HepG2 (cell line): ENCODE data around the gene CPVL. TPM values are rescaled to one million over a fixed set of nuclear protein-coding genes. Genes with fewer than 3 reads are reported as not detected.

ENCODE experiments used
- CENPX ChIP-seq: sonication (generic); formaldehyde crosslinking; IDR thresholded peaks from 2 replicates; pipeline ENCODE4 v1.9.0; 2021; ENCODE audit warnings: mild to moderate bottlenecking, missing genetic modification reagents, moderate library complexity
- IRX3 ChIP-seq: sonication (generic); formaldehyde crosslinking; IDR thresholded peaks from 2 replicates; pipeline ENCODE4 v1.8.1; 2023; ENCODE audit warnings: mild to moderate bottlenecking, low read depth, missing genetic modification reagents, borderline replicate concordance
- JUN ChIP-seq: sonication (generic); formaldehyde crosslinking; IDR thresholded peaks from 2 replicates; pipeline ENCODE4 v1.4.0; 2020; ENCODE audit warnings: mild to moderate bottlenecking, missing genetic modification reagents
- ZBTB10 ChIP-seq: sonication (generic); formaldehyde crosslinking; IDR thresholded peaks from 2 replicates; pipeline ENCODE4 v1.4.0; 2020; ENCODE audit warnings: missing genetic modification reagents, borderline replicate concordance
- ZC3H4 ChIP-seq: sonication (generic); formaldehyde crosslinking; IDR thresholded peaks from 2 replicates; pipeline ENCODE4 v1.4.0; 2020; ENCODE audit warnings: missing genetic modification reagents, borderline replicate concordance
- ZMYM3 ChIP-seq: sonication (generic); formaldehyde crosslinking; IDR thresholded peaks from 2 replicates; pipeline ENCODE4 v1.5.1; 2020; ENCODE audit warnings: mild to moderate bottlenecking, missing genetic modification reagents
- ZNF18 ChIP-seq: sonication (generic); formaldehyde crosslinking; IDR thresholded peaks from 2 replicates; pipeline ENCODE4 v1.8.0; 2022; ENCODE audit warnings: mild to moderate bottlenecking, missing genetic modification reagents; ENCODE audit not compliant: insufficient replicate concordance
- ZNF264 ChIP-seq: sonication (generic); formaldehyde crosslinking; IDR thresholded peaks from 2 replicates; pipeline ENCODE4 v1.4.0; 2020; ENCODE audit warnings: missing genetic modification reagents
- ZNF30 ChIP-seq: sonication (generic); formaldehyde crosslinking; IDR thresholded peaks from 2 replicates; pipeline ENCODE4 v1.5.0; 2020; ENCODE audit warnings: mild to moderate bottlenecking, missing genetic modification reagents
- ZNF574 ChIP-seq: sonication (generic); formaldehyde crosslinking; IDR thresholded peaks from 2 replicates; pipeline ENCODE4 v1.4.0; 2020; ENCODE audit warnings: missing genetic modification reagents
- polyA plus RNA-seq, 8 experiments: library from polyadenylated mRNA; depleted of rRNA in 3 of 8; stranded (reverse) in 7 of 8; unstranded in 1 of 8; fragments of >200 nt; fragmentation: Illumina TruSeq in 4 of 8; extraction: Trizol in 4 of 8; gene quantifications; 2 replicates each; pipeline versions ENCODE4 v1.2.1 to v1.2.3, GENCODE V29; 2011 to 2016; ENCODE audit warnings: low read depth in 4 of 8, missing spikeins in 1 of 8, mixed read lengths in 1 of 8; ENCODE audit not compliant: insufficient read depth in 1 of 8
- total RNA-seq, 5 experiments: library from RNA; depleted of rRNA; stranded (reverse); fragments of >200 nt; fragmentation: Illumina TruSeq; extraction: Trizol; gene quantifications; 2 replicates each; pipeline ENCODE4 v1.2.3, GENCODE V29; 2016; ENCODE audit warnings: low read depth in 1 of 5
- TF ChIP-seq, protein P1 (sequence below), 2 experiments: sonication (generic) in 1 of 2; formaldehyde crosslinking in 1 of 2; IDR thresholded peaks; 2 replicates each; pipeline versions ENCODE4 v1.4.0 to v1.6.1; 2018 to 2020; ENCODE audit warnings: missing genetic modification reagents in 2 of 2, borderline replicate concordance in 1 of 2, low read depth in 1 of 2, mild to moderate bottlenecking in 1 of 2, missing biosample characterization in 1 of 2
- TF ChIP-seq, protein P2 (sequence below): sonication (generic); formaldehyde crosslinking; IDR thresholded peaks from 2 replicates; pipeline ENCODE4 v1.8.0; 2022; ENCODE audit warnings: missing genetic modification reagents, mild to moderate bottlenecking, inconsistent platforms, borderline replicate concordance
- TF ChIP-seq, protein P3 (sequence below): sonication (generic); formaldehyde crosslinking; IDR thresholded peaks from 2 replicates; pipeline ENCODE4 v1.4.0; 2020; ENCODE audit warnings: mild to moderate bottlenecking, missing genetic modification reagents

CPVL gene
- total and polyA plus RNA-seq, 2 of the 13 experiments (the other 11 are each of a cell fraction or from before 2014, with no cell fraction given): 59.2 to 294 TPM

DNA sequence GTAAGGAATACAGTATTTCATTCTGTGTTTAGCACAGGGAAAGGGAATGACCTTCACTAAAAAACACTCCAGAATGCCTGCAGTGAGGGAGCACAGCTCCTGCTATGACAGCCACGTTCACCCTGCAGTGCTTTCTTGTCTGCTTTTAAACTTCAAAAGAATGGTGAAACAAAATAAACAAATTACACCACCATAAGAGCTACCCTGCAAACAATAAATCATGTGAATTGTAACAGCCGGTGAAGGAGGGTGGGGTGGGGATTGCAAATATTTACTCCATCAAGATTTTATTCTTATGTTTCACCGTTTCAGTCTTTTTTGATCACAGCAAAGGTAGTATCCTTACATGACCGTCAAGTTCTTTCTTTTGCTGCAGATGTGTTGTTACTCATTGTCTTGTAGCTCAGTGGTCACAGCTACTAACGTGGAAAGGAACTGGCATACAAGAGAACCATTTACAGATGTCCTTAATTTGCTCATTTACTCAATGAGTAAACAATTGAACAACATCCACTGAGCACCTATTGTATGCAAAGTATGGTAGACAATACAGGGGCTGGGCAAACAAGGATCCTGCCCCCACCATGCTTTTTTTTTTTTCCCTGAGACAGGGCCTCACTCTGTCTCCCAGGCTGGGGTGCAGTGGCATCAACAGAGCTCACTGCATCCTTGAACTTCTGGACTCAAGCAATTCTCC is 44.2 kb upstream of the CPVL start (continued):
- TF ChIP-seq, protein P1, sequence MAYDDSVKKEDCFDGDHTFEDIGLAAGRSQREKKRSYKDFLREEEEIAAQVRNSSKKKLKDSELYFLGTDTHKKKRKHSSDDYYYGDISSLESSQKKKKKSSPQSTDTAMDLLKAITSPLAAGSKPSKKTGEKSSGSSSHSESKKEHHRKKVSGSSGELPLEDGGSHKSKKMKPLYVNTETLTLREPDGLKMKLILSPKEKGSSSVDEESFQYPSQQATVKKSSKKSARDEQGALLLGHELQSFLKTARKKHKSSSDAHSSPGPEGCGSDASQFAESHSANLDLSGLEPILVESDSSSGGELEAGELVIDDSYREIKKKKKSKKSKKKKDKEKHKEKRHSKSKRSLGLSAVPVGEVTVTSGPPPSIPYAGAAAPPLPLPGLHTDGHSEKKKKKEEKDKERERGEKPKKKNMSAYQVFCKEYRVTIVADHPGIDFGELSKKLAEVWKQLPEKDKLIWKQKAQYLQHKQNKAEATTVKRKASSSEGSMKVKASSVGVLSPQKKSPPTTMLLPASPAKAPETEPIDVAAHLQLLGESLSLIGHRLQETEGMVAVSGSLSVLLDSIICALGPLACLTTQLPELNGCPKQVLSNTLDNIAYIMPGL (CRISPR knock-in tag; IDR thresholded peaks at IDR 0.05; ENCODE audit: borderline replicate concordance in 1 of 2, low read depth in 1 of 2): peak in 1 of 2 experiments; percentile 10; a peak in 2 of 4 replicates
- TF ChIP-seq ZC3H4 (no peak), ZNF30 (CRISPR knock-in tag) (no peak), ZBTB10 (CRISPR knock-in tag) (0 out of 2 replicates have a peak, but pooled peaks have one; percentile 47), ZMYM3 (CRISPR knock-in tag) (no peak), ZNF18 (peak; percentile 30), ZNF264 (CRISPR knock-in tag) (no peak; the same call in 1 of the 2 replicates), ZNF574 (CRISPR knock-in tag) (0 out of 2 replicates have a peak, but pooled peaks have one; percentile 21), JUN (CRISPR knock-in tag) (0 out of 2 replicates have a peak, but pooled peaks have one; percentile 43), IRX3 (no peak), CENPX (CRISPR knock-in tag) (no peak)
- TF ChIP-seq, protein P2, sequence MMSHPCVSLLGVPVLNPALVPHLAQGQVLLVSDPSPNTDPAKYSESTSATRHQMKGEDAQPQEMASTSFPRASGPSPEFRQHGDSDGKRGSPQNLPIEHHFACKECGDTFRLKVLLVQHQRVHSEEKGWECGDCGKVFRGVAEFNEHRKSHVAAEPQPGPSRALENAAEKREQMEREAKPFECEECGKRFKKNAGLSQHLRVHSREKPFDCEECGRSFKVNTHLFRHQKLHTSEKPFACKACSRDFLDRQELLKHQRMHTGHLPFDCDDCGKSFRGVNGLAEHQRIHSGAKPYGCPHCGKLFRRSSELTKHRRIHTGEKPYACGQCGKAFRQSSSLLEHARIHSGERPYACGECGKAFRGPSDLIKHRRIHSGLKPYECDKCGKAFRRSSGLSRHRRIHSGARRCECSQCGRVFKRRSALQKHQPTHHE (CRISPR knock-in tag): no peak
- TF ChIP-seq, protein P3, sequence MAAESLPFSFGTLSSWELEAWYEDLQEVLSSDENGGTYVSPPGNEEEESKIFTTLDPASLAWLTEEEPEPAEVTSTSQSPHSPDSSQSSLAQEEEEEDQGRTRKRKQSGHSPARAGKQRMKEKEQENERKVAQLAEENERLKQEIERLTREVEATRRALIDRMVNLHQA (CRISPR knock-in tag): no peak
